Right atrium auricular region (tissue), 2 donors: ENCODE data around the gene HSPB7. TPM values are rescaled to one million over a fixed set of nuclear protein-coding genes. Genes with fewer than 3 reads are reported as not detected.
A peak's percentile ranks its signal among the peaks of the same experiment; 100 is the strongest.

Source experiments
- DNase-seq: peaks from one replicate; pipeline ENCODE4 v3.0.0-alpha.2; 2019; ENCODE audit warnings: low spot score
- H3K27ac ChIP-seq, 2 donors: fragments of 200-600 bp; sonication (generic); 1 replicate in 1 of 2; 2 replicates in 1 of 2; pipeline ENCODE4 v1.5.1; 2016 to 2019
- H3K27me3 ChIP-seq, 2 donors: fragments of 200-600 bp; sonication (generic); one replicate each; pipeline versions ENCODE4 v1.5.1 to v1.6.0; 2017 to 2019
- H3K36me3 ChIP-seq: fragments of 200-600 bp; sonication (generic); one replicate; pipeline ENCODE4 v1.5.1; 2016
- H3K4me1 ChIP-seq, 2 donors: fragments of 200-600 bp; sonication (generic); one replicate each; pipeline versions ENCODE4 v1.5.1 to v1.6.0; 2017 to 2019
- H3K4me3 ChIP-seq, 2 donors: fragments of 200-600 bp; sonication (generic); 1 replicate in 1 of 2; 2 replicates in 1 of 2; pipeline ENCODE4 v1.5.1; 2017 to 2019; ENCODE audit warnings: mild to moderate bottlenecking in 1 of 2, moderate library complexity in 1 of 2
- H3K9me3 ChIP-seq, 2 donors: fragments of 200-600 bp; sonication (generic); one replicate each; pipeline ENCODE4 v1.5.1; 2019
- CTCF ChIP-seq, 2 donors: fragments of 200-600 bp; sonication (generic); IDR thresholded peaks; one replicate each; pipeline ENCODE4 v1.5.1; 2019; ENCODE audit warnings: antibody characterized with exemption in 2 of 2
- total RNA-seq, 2 donors: library from RNA; depleted of rRNA; stranded (reverse); fragments of >200 nt; gene quantifications; one replicate each; pipeline ENCODE4 v1.1.0, GENCODE V29; 2016

HSPB7 gene
- total RNA-seq, 2 donors from 2014 or later, result 1,082 to 1,229 TPM

GRCh38 chr1:15974855-15975254 is 43.0 kb downstream of the HSPB7 start:
- peak overlapping the region in 1 of 2 donors; percentile 88 for H3K27ac ChIP-seq
- H3K9me3 ChIP-seq, result no peaks in the 10 kb centered on the region
- peak overlapping the region; percentile 93 to 95 for H3K4me3 ChIP-seq
- no peak for DNase-seq
- no peak for TF ChIP-seq CTCF (IDR thresholded peaks at IDR 0.05)
- peaks cover 14% of the 10 kb centered on the region for H3K36me3 ChIP-seq
- H3K4me1 ChIP-seq, result peaks cover 0 to 17% of the 10 kb centered on the region in 2 donors
- H3K27me3 ChIP-seq, result no peaks in the 10 kb centered on the region

- Histone ChIP-seq H3K36me3 (peaks cover 14% of the 10 kb centered on the region), H3K4me1 (peaks cover 0 to 17% of the 10 kb centered on the region in 2 donors), H3K27ac (no peak overlapping the region), H3K27me3 (no peaks in the 10 kb centered on the region), H3K9me3 (no peaks in the 10 kb centered on the region), H3K4me3 (no peak overlapping the region)
- no peak for DNase-seq
- TF ChIP-seq CTCF (IDR thresholded peaks at IDR 0.05), result no peak
Observed at GRCh38 chr1:15973772-15974171, 44.1 kb downstream of the HSPB7 start.

GRCh38 chr1:15972409-15972808 is 45.4 kb downstream of the HSPB7 start:
- TF ChIP-seq CTCF (IDR thresholded peaks at IDR 0.05), result no peak
- Histone ChIP-seq H3K9me3 (no peaks in the 10 kb centered on the region), H3K36me3 (peaks cover 14% of the 10 kb centered on the region), H3K4me1 (peaks cover 0 to 17% of the 10 kb centered on the region in 2 donors), H3K27me3 (no peaks in the 10 kb centered on the region), H3K4me3 (no peak overlapping the region), H3K27ac (no peak overlapping the region)
- DNase-seq, result no peak

GRCh38 chr1:15970911-15971310 is 46.9 kb downstream of the HSPB7 start:
- H3K4me3 ChIP-seq, result no peak overlapping the region
- no peak for TF ChIP-seq CTCF (IDR thresholded peaks at IDR 0.05)
- no peaks in the 10 kb centered on the region for H3K9me3 ChIP-seq
- no peaks in the 10 kb centered on the region for H3K27me3 ChIP-seq
- no peak overlapping the region for H3K27ac ChIP-seq
- H3K4me1 ChIP-seq, result peaks cover 0 to 24% of the 10 kb centered on the region in 2 donors
- no peak for DNase-seq
- H3K36me3 ChIP-seq, result peaks cover 14% of the 10 kb centered on the region

GRCh38 chr1:15969321-15969880 is 48.4 kb downstream of the HSPB7 start:
- Histone ChIP-seq H3K9me3 (no peaks in the 10 kb centered on the region), H3K4me3 (no peak overlapping the region), H3K36me3 (peaks cover 14% of the 10 kb centered on the region), H3K4me1 (peaks cover 0 to 26% of the 10 kb centered on the region in 2 donors), H3K27ac (no peak overlapping the region), H3K27me3 (no peaks in the 10 kb centered on the region)
- DNase-seq, result no peak
- no peak for TF ChIP-seq CTCF (IDR thresholded peaks at IDR 0.05)

- no peaks in the 10 kb centered on the region for H3K9me3 ChIP-seq
- no peaks in the 10 kb centered on the region for H3K27me3 ChIP-seq
- no peak for TF ChIP-seq CTCF (IDR thresholded peaks at IDR 0.05)
- H3K36me3 ChIP-seq, result peaks cover 14% of the 10 kb centered on the region
- peaks cover 0 to 32% of the 10 kb centered on the region in 2 donors for H3K4me1 ChIP-seq
- no peak overlapping the region for H3K27ac ChIP-seq
- no peak for DNase-seq
- H3K4me3 ChIP-seq, result no peak overlapping the region
Observed at GRCh38 chr1:15968172-15968571, 49.7 kb downstream of the HSPB7 start.
